Spleen (tissue), 11 donors: ENCODE measurements around the gene HNRNPA1. TPM values are rescaled to one million over a fixed set of nuclear protein-coding genes. Genes with fewer than 3 reads are reported as not detected.

Experiments used
- polyA plus RNA-seq, 3 donors: library from polyadenylated mRNA; stranded (reverse); fragments of 200-250 nt; gene quantifications; one replicate each; pipeline ENCODE4 v1.2.1, GENCODE V29; 2013
- small RNA-seq, 4 donors: library from RNA; depleted of rRNA; stranded (forward); fragments of <200 nt; gene quantifications; one replicate each; pipeline ENCODE3, GENCODE V24; 2016
- total RNA-seq, 7 donors: library from RNA; depleted of rRNA in 3 of 7; stranded (reverse); fragments of >200 nt in 3 of 7; fragmentation: NEBNext Ultra II Directional in 4 of 7; extraction: Animal tissue kit (Norgen Biotek cat#: 25700) in 4 of 7; gene quantifications; one replicate each; pipeline versions ENCODE4 v1.1.0 to v1.2.1, GENCODE V29; 2016 to 2021
- donor health status: healthy with polysubstance abuse.
- donor health status: DM: no; HTN: no; CAD: no; lungs with moderate emphysema.
- donor health status: DM: no; HTN: no; CAD: no.
- donor health status: Bipolar disorder and iron deficiency.
- donor health status: healthy.
- donor health status: DM: no; HTN: no; CAD: no.
- donor health status: DM: yes; HTN: yes; CAD: no.

HNRNPA1 gene
- total and polyA plus RNA-seq, 10 donors = 511 to 1,168 (median 873) TPM

Small RNAs within 50 kb of the gene (small RNA-seq; reads per million reads assigned to genes)
- gene RN7SL390P (0 reads per million in 4 donors), gene RNU6-950P (0 reads per million in 4 donors)

Other genes with a start within 250 kb of the HNRNPA1 start
- not detected for gene HOXC5, start 247.7 kb upstream of the HNRNPA1 start, total RNA-seq
- under 1 TPM in 1 of 3 donors, not detected in 2; 0.06 TPM for gene HOXC5, start 247.7 kb upstream of the HNRNPA1 start, polyA plus RNA-seq
- gene HOXC4, start 226.9 kb upstream of the HNRNPA1 start, total RNA-seq = 1 to 10 TPM in 4 of 7 donors, under 1 TPM in 3; 0.68 to 2.1 (median 1.4) TPM
- 1 to 10 TPM in 2 of 3 donors, under 1 TPM in 1; 0.49 to 2.6 (median 1.8) TPM for gene HOXC4, start 226.9 kb upstream of the HNRNPA1 start, polyA plus RNA-seq
- gene SMUG1, start 91.7 kb upstream of the HNRNPA1 start, total RNA-seq = 10 to 100 TPM; 20.9 to 36.3 (median 23.1) TPM
- gene SMUG1, start 91.7 kb upstream of the HNRNPA1 start, polyA plus RNA-seq = 10 to 100 TPM; 24.0 to 42.2 (median 37.4) TPM
- gene CBX5, start 604 bp upstream of the HNRNPA1 start, total RNA-seq = 10 to 100 TPM; 37.2 to 60.3 (median 48.2) TPM
- 1 to 10 TPM; 6.5 to 8.8 (median 6.5) TPM for gene CBX5, start 604 bp upstream of the HNRNPA1 start, polyA plus RNA-seq
- 10 to 100 TPM; 14.1 to 93.7 (median 45.0) TPM for gene NFE2, start 20.3 kb downstream of the HNRNPA1 start, total RNA-seq
- 10 to 100 TPM in 2 of 3 donors, 1 to 10 TPM in 1; 2.4 to 17.5 (median 14.7) TPM for gene NFE2, start 20.3 kb downstream of the HNRNPA1 start, polyA plus RNA-seq
- 10 to 100 TPM; 59.3 to 99.1 (median 92.8) TPM for gene COPZ1, start 44.4 kb downstream of the HNRNPA1 start, total RNA-seq
- gene COPZ1, start 44.4 kb downstream of the HNRNPA1 start, polyA plus RNA-seq = 10 to 100 TPM; 55.4 to 80.2 (median 76.4) TPM
- 10 to 100 TPM in 1 of 7 donors, 1 to 10 TPM in 5, under 1 TPM in 1; 0.97 to 12.5 (median 2.9) TPM for gene GPR84, start 83.8 kb downstream of the HNRNPA1 start, total RNA-seq
- under 1 TPM; 0.35 to 0.47 (median 0.39) TPM for gene GPR84, start 83.8 kb downstream of the HNRNPA1 start, polyA plus RNA-seq
- 10 to 100 TPM; 19.9 to 40.3 (median 27.2) TPM for gene ZNF385A, start 104.0 kb downstream of the HNRNPA1 start, total RNA-seq
- gene ZNF385A, start 104.0 kb downstream of the HNRNPA1 start, polyA plus RNA-seq = 10 to 100 TPM in 2 of 3 donors, 1 to 10 TPM in 1; 7.4 to 12.5 (median 12.4) TPM
- 10 to 100 TPM; 20.8 to 44.9 (median 36.3) TPM for gene ITGA5, start 138.5 kb downstream of the HNRNPA1 start, total RNA-seq
- gene ITGA5, start 138.5 kb downstream of the HNRNPA1 start, polyA plus RNA-seq = 1 to 10 TPM; 7.0 to 9.5 (median 9.1) TPM
- gene GTSF1, start 192.9 kb downstream of the HNRNPA1 start, total RNA-seq = 10 to 100 TPM in 1 of 7 donors, 1 to 10 TPM in 6; 1.3 to 16.2 (median 3.6) TPM
- gene GTSF1, start 192.9 kb downstream of the HNRNPA1 start, polyA plus RNA-seq = 1 to 10 TPM; 5.3 to 8.8 (median 6.6) TPM
- gene NCKAP1L, start 217.0 kb downstream of the HNRNPA1 start, total RNA-seq = 100 to 1,000 TPM; 139 to 201 (median 171) TPM
- 10 to 100 TPM; 40.5 to 47.8 (median 40.7) TPM for gene NCKAP1L, start 217.0 kb downstream of the HNRNPA1 start, polyA plus RNA-seq